ENCODE measurements around the gene MROH9.

Gene MROH9

DNA sequence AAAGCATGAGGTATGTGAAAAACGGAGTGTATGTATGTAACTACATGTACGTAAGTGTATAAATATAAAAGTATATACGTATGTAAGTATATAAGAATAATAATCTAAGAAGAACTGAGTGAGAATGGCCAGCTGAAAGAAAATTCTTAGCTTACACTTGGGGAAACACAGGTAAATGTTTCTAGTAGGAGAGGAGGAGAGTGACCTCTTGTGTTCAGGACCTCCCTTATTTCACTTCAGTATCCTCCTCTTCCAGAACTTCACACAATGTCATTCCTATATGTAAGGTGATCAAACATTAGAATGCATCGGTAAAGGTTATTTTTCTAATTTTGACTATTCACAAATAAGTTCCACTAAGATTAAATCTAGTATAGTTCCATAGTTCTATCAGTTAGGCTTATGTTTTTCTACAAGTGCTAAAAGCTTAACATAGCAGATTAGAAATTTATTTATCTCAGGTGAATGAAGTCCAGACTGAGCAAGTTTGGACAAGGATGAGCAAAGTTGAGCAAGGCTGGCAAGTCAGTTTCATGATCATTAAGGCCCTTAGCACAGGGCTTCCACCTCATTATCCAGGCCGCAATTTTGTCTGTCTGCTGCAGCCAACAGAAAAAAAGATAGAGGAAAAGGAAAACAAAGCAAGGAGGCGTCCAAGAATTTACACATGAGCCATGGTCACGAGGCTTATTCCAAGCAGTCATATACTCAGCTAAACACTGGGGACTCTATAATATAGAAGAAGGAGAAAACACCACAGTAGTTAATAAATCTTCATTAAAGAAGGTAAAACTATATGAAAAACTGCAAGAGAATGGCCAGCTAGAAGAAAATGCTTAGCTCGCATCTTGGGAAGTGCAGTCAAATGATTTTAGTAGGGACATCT is 7.1 kb upstream of the MROH9 start:
- Mint-ChIP-seq H3K27me3 (ENCODE audit: low read depth) (no peaks in the 10 kb centered on the region), H3K36me3 (ENCODE audit: low read depth) (no peaks in the 10 kb centered on the region), H3K4me3 (no peak overlapping the region), H3K27ac (peak overlapping the region in 2 of 3 experiments; percentile 39 to 54), H3K4me1 (peaks cover 27% of the 10 kb centered on the region), H3K9me3 (peaks cover 7% of the 10 kb centered on the region)
- TF ChIP-seq, protein P1, sequence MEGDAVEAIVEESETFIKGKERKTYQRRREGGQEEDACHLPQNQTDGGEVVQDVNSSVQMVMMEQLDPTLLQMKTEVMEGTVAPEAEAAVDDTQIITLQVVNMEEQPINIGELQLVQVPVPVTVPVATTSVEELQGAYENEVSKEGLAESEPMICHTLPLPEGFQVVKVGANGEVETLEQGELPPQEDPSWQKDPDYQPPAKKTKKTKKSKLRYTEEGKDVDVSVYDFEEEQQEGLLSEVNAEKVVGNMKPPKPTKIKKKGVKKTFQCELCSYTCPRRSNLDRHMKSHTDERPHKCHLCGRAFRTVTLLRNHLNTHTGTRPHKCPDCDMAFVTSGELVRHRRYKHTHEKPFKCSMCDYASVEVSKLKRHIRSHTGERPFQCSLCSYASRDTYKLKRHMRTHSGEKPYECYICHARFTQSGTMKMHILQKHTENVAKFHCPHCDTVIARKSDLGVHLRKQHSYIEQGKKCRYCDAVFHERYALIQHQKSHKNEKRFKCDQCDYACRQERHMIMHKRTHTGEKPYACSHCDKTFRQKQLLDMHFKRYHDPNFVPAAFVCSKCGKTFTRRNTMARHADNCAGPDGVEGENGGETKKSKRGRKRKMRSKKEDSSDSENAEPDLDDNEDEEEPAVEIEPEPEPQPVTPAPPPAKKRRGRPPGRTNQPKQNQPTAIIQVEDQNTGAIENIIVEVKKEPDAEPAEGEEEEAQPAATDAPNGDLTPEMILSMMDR (IDR thresholded peaks at IDR 0.05; ENCODE audit: unreplicated experiment in 3 of 3), result peak in 2 of 3 experiments; percentile 8 to 36

DNA sequence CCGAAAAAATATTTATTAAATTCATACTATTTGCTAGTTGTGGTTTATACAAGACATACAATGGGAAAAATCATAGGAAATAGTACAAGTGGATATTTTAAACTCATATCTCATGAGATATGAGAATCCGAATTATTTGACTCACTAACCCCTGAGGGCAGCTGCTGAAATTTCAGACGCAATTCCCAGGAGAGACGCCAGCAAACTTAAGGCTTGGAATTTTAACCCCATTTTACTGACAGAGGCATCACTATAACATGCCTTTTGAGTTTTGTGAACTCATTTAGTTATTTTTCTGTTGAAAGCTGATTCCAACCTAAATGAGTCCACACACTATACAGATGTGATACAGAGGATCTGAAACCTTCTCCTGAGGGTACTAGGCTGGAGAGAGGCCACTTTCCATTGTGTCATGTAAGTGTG is 5.9 kb upstream of the MROH9 start:
- TF ChIP-seq, protein P1 (IDR thresholded peaks at IDR 0.05; ENCODE audit: unreplicated experiment in 3 of 3), result no peak
- Mint-ChIP-seq H3K9me3 (peaks cover 2% of the 10 kb centered on the region), H3K4me1 (peaks cover 27% of the 10 kb centered on the region), H3K36me3 (ENCODE audit: low read depth) (no peaks in the 10 kb centered on the region), H3K4me3 (no peak overlapping the region), H3K27me3 (ENCODE audit: low read depth) (no peaks in the 10 kb centered on the region), H3K27ac (peak overlapping the region; percentile 82 to 94 (median 85))

DNA sequence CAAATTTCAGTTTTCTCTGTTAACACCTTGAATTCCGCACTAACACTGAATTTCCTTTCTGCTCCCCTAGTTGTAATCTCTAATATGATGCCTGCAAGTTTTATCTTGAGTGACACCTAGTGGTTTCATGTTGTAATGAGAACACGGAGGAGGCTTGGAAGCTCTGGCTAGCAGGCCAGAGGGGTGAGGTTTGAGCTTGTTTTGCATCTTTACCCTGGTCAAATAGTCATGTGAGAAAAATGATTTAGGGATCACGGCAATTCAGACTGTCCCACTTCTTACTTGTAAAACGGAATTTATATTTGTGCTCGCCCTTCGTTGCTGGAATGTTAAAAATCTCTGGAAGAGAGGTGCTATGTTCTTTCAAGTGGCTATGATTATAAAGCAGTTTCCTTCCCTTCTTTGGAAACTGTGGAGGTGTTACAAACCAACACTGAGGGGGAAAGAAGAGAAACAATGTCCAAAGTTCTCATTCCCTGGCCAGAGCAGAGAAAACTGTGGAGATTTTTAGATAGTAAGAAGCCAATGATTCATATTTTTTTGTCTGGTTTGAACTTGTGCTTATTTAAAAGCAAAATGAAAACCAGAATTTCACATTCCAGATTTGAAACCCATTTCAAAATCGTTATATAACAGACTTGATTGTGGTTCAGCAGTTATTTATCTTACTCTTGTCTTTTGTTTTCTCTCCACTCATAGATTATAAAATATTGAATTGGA is 5.3 kb upstream of the MROH9 start:
- no peaks in the 10 kb centered on the region for H3K9me3 Mint-ChIP-seq
- peaks cover 27% of the 10 kb centered on the region for H3K4me1 Mint-ChIP-seq
- TF ChIP-seq, protein P1 (IDR thresholded peaks at IDR 0.05; ENCODE audit: unreplicated experiment in 3 of 3), result peak; percentile 79 to 82 (median 82)
- no peaks in the 10 kb centered on the region for H3K27me3 Mint-ChIP-seq (ENCODE audit: low read depth)
- peak overlapping the region; percentile 82 to 94 (median 85) for H3K27ac Mint-ChIP-seq
- H3K4me3 Mint-ChIP-seq, result peak overlapping the region in 2 of 3 experiments; percentile 7 to 69
- no peaks in the 10 kb centered on the region for H3K36me3 Mint-ChIP-seq (ENCODE audit: low read depth)

DNA sequence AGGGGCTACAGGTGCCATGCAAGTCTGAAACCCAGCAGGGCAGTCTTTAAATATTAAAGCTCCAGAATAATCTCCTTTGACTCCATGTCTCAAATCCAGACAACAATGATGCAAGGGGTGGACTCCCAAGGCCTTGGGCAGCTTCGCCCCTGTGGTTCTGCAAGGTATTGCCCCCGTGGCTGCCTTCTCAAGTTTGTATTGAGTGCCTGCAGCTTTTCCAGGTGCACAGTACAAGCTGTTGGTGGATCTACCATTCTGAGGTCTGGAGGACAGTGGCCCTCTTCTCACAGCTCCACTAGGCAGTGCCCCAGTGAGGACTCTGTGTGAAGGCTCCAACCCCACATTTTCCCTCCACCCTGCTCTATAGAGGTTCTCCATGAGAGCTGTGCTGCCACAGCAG is 3.7 kb upstream of the MROH9 start:
- Mint-ChIP-seq H3K27ac (peak overlapping the region; percentile 65 to 78 (median 68)), H3K27me3 (ENCODE audit: low read depth) (no peaks in the 10 kb centered on the region), H3K4me1 (peaks cover 27% of the 10 kb centered on the region), H3K9me3 (peaks cover 3% of the 10 kb centered on the region), H3K4me3 (no peak overlapping the region), H3K36me3 (ENCODE audit: low read depth) (no peaks in the 10 kb centered on the region)
- TF ChIP-seq, protein P1 (IDR thresholded peaks at IDR 0.05; ENCODE audit: unreplicated experiment in 3 of 3), result no peak

DNA sequence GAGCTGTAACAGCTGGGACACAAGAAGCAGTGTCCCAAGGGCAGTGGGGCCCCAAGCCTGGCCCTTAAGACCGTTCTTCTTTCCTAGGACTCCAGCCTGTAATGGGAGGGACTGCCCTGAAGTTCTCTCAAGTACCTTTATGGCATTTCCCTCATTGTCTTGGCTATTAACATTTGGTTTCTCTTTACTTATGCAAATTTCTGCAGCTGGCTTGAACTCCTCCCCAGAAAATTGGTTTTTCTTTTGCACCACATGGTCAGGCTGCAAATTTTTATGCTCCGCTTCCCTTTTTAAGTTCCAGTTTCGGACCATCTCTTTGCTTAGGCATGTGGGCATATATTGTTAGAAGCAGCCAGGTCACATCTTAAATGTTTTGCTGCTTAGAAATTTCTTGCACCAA is 3.1 kb upstream of the MROH9 start:
- Mint-ChIP-seq H3K36me3 (ENCODE audit: low read depth) (no peaks in the 10 kb centered on the region), H3K27ac (no peak overlapping the region)
- TF ChIP-seq, protein P1 (IDR thresholded peaks at IDR 0.05; ENCODE audit: unreplicated experiment in 3 of 3), result no peak

More for the DNA sequence above, 3.1 kb upstream of the MROH9 start:
- Mint-ChIP-seq H3K4me3 (no peak overlapping the region), H3K4me1 (peaks cover 27% of the 10 kb centered on the region), H3K27me3 (ENCODE audit: low read depth) (no peaks in the 10 kb centered on the region), H3K9me3 (peaks cover 3% of the 10 kb centered on the region)

Measured in nephron (organoid).